B cell (primary cell): Measurements from ENCODE around the gene GPHA2.

ENCODE experiments used
- EZH2 ChIP-seq: IDR thresholded peaks from 2 replicates; pipeline ENCODE4 v1.6.1; 2012; ENCODE audit warnings: borderline replicate concordance, low read depth, mild to moderate bottlenecking, moderate library complexity, low read length; ENCODE audit not compliant: insufficient read depth, poor library complexity, severe bottlenecking
- TF ChIP-seq, protein P1 (sequence below): fragments of 200-600 bp; IDR thresholded peaks from one replicate; pipeline ENCODE4 v1.8.0; 2022; ENCODE audit warnings: antibody characterized with exemption, mild to moderate bottlenecking

DNA sequence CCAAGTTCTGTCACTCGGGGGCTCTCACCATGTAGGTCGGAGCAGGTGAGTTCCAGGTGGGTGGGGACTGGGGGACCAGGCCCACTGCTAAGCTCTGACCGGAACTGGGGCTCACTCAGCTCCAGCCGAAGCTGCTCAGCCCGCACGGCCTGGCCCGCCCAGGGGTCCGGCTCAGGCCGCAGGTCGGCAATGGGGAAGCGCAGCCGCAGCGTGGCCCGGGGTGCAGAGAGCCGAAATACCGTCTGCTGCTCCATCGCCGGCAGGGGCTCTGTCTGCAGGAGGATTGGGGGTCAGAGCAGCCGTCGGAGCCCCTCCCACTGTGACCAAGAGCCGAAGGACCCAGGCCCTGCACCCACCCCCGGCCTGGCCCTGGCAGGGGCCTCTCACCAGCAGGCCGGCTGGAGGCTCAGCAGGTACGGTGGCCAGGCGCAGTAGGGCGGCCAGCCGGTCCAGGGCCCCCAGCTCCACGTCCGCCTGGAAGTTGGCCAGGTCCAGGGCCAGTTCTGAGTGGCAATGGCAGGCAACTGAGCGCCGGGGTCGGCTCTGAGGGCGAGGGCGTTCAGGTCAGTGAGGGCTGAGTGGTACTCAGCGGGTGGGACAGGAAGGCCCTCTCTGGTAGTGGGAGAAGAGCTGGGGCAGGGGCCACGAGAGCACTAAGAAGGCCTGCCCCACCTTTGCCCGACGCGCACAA, 25.9 kb downstream of the GPHA2 start:
- TF ChIP-seq, protein P1, sequence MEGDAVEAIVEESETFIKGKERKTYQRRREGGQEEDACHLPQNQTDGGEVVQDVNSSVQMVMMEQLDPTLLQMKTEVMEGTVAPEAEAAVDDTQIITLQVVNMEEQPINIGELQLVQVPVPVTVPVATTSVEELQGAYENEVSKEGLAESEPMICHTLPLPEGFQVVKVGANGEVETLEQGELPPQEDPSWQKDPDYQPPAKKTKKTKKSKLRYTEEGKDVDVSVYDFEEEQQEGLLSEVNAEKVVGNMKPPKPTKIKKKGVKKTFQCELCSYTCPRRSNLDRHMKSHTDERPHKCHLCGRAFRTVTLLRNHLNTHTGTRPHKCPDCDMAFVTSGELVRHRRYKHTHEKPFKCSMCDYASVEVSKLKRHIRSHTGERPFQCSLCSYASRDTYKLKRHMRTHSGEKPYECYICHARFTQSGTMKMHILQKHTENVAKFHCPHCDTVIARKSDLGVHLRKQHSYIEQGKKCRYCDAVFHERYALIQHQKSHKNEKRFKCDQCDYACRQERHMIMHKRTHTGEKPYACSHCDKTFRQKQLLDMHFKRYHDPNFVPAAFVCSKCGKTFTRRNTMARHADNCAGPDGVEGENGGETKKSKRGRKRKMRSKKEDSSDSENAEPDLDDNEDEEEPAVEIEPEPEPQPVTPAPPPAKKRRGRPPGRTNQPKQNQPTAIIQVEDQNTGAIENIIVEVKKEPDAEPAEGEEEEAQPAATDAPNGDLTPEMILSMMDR: no peak
- TF ChIP-seq EZH2: no peak
